H1 (cell line): ENCODE results near the gene BEST2. TPM values are rescaled to one million over a fixed set of nuclear protein-coding genes. Genes with fewer than 3 reads are reported as not detected.

Experiments used
- CTCF ChIA-PET: fragments of 300-600 bp; sonication (Branson Sonifier 250); formaldehyde crosslinking; loops from one replicate; lab custom pipeline; 2021; ENCODE audit not compliant: partially characterized antibody; lab: Charles Lee
- POLR2A ChIA-PET: fragments of 300-600 bp; sonication (Branson Sonifier 250); formaldehyde crosslinking; loops from one replicate; lab custom pipeline; 2021; ENCODE audit warnings: inconsistent platforms; ENCODE audit not compliant: partially characterized antibody; lab: Charles Lee
- DNase-seq, 2 experiments: peaks; one replicate each; pipeline versions ENCODE4 v3.0.0 to v3.0.0-alpha.2; 2010 to 2022; ENCODE audit warnings: low spot score in 2 of 2, low read depth in 1 of 2, mixed read lengths in 1 of 2
- FAIRE-seq: peaks from 2 replicates; lab custom pipeline; 2011; peaks lifted over from hg19 to GRCh38; lab: Jason Lieb, UNC
- H2AFZ ChIP-seq: 2 replicates; pipeline ENCODE4 v1.8.1; 2012; ENCODE audit warnings: low read length, inconsistent platforms
- H2AK5ac ChIP-seq: 2 replicates; pipeline ENCODE4 v1.6.1; 2013; ENCODE audit warnings: low read depth, low read length
- H2BK120ac ChIP-seq: replicated peaks from 2 replicates; pipeline ENCODE3; 2013; ENCODE audit warnings: low read depth, low read length, inconsistent platforms
- H2BK12ac ChIP-seq: 2 replicates; pipeline ENCODE4 v1.6.1; 2013; ENCODE audit warnings: low read depth, low read length
- H2BK15ac ChIP-seq: 2 replicates; pipeline ENCODE4 v1.6.1; 2013; ENCODE audit warnings: low read length
- H2BK20ac ChIP-seq: 2 replicates; pipeline ENCODE4 v1.6.1; 2013; ENCODE audit warnings: low read length
- H2BK5ac ChIP-seq: 2 replicates; pipeline ENCODE4 v1.6.1; 2013; ENCODE audit warnings: low read depth, low read length
- H3K14ac ChIP-seq: 2 replicates; pipeline ENCODE4 v1.6.1; 2013; ENCODE audit warnings: inconsistent platforms; ENCODE audit not compliant: insufficient read length
- H3K18ac ChIP-seq: 2 replicates; pipeline ENCODE4 v1.6.1; 2013; ENCODE audit warnings: low read length; ENCODE audit errors: extremely low read depth
- H3K23ac ChIP-seq: 2 replicates; pipeline ENCODE4 v1.6.1; 2013; ENCODE audit warnings: inconsistent platforms; ENCODE audit not compliant: insufficient read length
- H3K23me2 ChIP-seq: 2 replicates; pipeline ENCODE4 v1.6.1; 2013; ENCODE audit warnings: low read depth, low read length
- H3K27ac ChIP-seq: 2 replicates; pipeline ENCODE4 v1.6.1; 2011; ENCODE audit warnings: low read depth, low read length, inconsistent platforms
- H3K27me3 ChIP-seq, 4 experiments: replicated peaks in 1 of 4; 1 replicate in 1 of 4; 2 replicates in 3 of 4; pipeline versions ENCODE4 v1.6.1 to v1.8.1; 2011 to 2013; ENCODE audit warnings: low read length in 3 of 4, mild to moderate bottlenecking in 3 of 4, inconsistent platforms in 2 of 4, mixed read lengths in 2 of 4, moderate library complexity in 1 of 4; ENCODE audit not compliant: control insufficient read depth in 3 of 4, insufficient read depth in 3 of 4; ENCODE audit errors: extremely low read depth in 1 of 4
- H3K36me3 ChIP-seq, 4 experiments: 2 replicates each; pipeline versions ENCODE4 v1.6.1 to v1.8.1; 2011 to 2013; ENCODE audit warnings: mild to moderate bottlenecking in 4 of 4, low read length in 3 of 4, moderate library complexity in 2 of 4, control low read depth in 1 of 4, inconsistent platforms in 1 of 4; ENCODE audit not compliant: insufficient read depth in 4 of 4, control insufficient read depth in 2 of 4
- H3K4ac ChIP-seq: replicated peaks from 2 replicates; pipeline ENCODE3; 2013; ENCODE audit warnings: low read length, low read depth, mixed read lengths, inconsistent platforms; ENCODE audit not compliant: insufficient read length
- H3K4me1 ChIP-seq, 4 experiments: replicated peaks in 1 of 4; 1 replicate in 1 of 4; 2 replicates in 3 of 4; pipeline versions ENCODE4 v1.6.1 to v1.8.1; 2011 to 2013; ENCODE audit warnings: low read length in 3 of 4, inconsistent platforms in 2 of 4, mixed read lengths in 1 of 4; ENCODE audit not compliant: insufficient read depth in 4 of 4, control insufficient read depth in 3 of 4
- H3K4me2 ChIP-seq, 2 experiments: 2 replicates each; pipeline versions ENCODE4 v1.6.1 to v1.8.1; 2011 to 2013; ENCODE audit warnings: low read depth in 2 of 2, low read length in 2 of 2, control low read depth in 1 of 2, inconsistent platforms in 1 of 2, mild to moderate bottlenecking in 1 of 2; ENCODE audit not compliant: insufficient read depth in 1 of 2
- H3K4me3 ChIP-seq, 4 experiments: fragments of 200-600, 300-600 bp in 1 of 4; sonication (generic), shearing (Covaris generic), sonication (Bioruptor Twin) in 1 of 4; 2 replicates each; pipeline versions ENCODE4 v1.5.1 to v1.8.1; 2011 to 2016; ENCODE audit warnings: low read length in 4 of 4, low read depth in 3 of 4, control low read depth in 2 of 4, inconsistent platforms in 2 of 4, mild to moderate bottlenecking in 2 of 4, mixed read lengths in 1 of 4, moderate library complexity in 1 of 4; ENCODE audit not compliant: insufficient read depth in 2 of 4; ENCODE audit errors: extremely low read depth in 1 of 4
- H3K56ac ChIP-seq: replicated peaks from 2 replicates; pipeline ENCODE3; 2013; ENCODE audit warnings: low read depth, mild to moderate bottlenecking, mixed read lengths, low read length, inconsistent platforms; ENCODE audit not compliant: insufficient read length
- H3K79me1 ChIP-seq: 2 replicates; pipeline ENCODE4 v1.6.1; 2013; ENCODE audit warnings: low read depth, low read length, control low read depth
- H3K79me2 ChIP-seq, 2 experiments: 2 replicates each; pipeline versions ENCODE4 v1.6.1 to v1.8.1; 2012 to 2013; ENCODE audit warnings: low read length in 2 of 2, mild to moderate bottlenecking in 2 of 2, inconsistent platforms in 1 of 2; ENCODE audit not compliant: insufficient read depth in 2 of 2, control insufficient read depth in 1 of 2
- H3K9ac ChIP-seq, 4 experiments: replicated peaks in 1 of 4; 1 replicate in 1 of 4; 2 replicates in 3 of 4; pipeline versions ENCODE4 v1.6.1 to v1.8.1; 2011 to 2013; ENCODE audit warnings: low read depth in 3 of 4, low read length in 3 of 4, control low read depth in 2 of 4, mild to moderate bottlenecking in 2 of 4, moderate library complexity in 2 of 4, inconsistent platforms in 1 of 4; ENCODE audit errors: extremely low read depth in 1 of 4
- H3K9me3 ChIP-seq, 2 experiments: 2 replicates each; pipeline versions ENCODE4 v1.6.1 to v1.8.1; 2012 to 2013; ENCODE audit warnings: mild to moderate bottlenecking in 2 of 2, moderate library complexity in 2 of 2, control low read depth in 1 of 2, inconsistent platforms in 1 of 2, low read depth in 1 of 2, low read length in 1 of 2, mixed read lengths in 1 of 2; ENCODE audit not compliant: insufficient read depth in 2 of 2
- H4K20me1 ChIP-seq, 2 experiments: replicated peaks in 1 of 2; 2 replicates each; pipeline versions ENCODE3 to v1.8.1; 2011 to 2013; ENCODE audit warnings: inconsistent platforms in 2 of 2, low read length in 2 of 2, mild to moderate bottlenecking in 1 of 2; ENCODE audit not compliant: insufficient read depth in 2 of 2, control insufficient read depth in 1 of 2
- H4K5ac ChIP-seq: 2 replicates; pipeline ENCODE4 v1.6.1; 2013; ENCODE audit warnings: low read length, low read depth, mixed read lengths, inconsistent platforms; ENCODE audit not compliant: insufficient read length
- H4K8ac ChIP-seq: 2 replicates; pipeline ENCODE4 v1.8.0; 2013; ENCODE audit warnings: mild to moderate bottlenecking, moderate library complexity, low read length, inconsistent platforms; ENCODE audit not compliant: insufficient read depth; ENCODE audit errors: extremely low read depth
- H4K91ac ChIP-seq: replicated peaks from 2 replicates; pipeline ENCODE3; 2013; ENCODE audit warnings: low read length, mixed read lengths, inconsistent platforms; ENCODE audit not compliant: insufficient read length
- POU5F1 ChIP-seq: IDR thresholded peaks from 2 replicates; pipeline ENCODE4 v1.6.1; 2011; ENCODE audit warnings: low read depth, mild to moderate bottlenecking, low read length, moderate library complexity
- SUZ12 ChIP-seq: fragments of 200-600 bp; sonication (generic); IDR thresholded peaks from 2 replicates; pipeline ENCODE4 v1.6.1; 2012; ENCODE audit warnings: mild to moderate bottlenecking, inconsistent platforms, low read length, moderate library complexity, mixed read lengths
- WGBS, 2 experiments: shearing (Covaris generic) in 1 of 2; methylation state at CpG; one replicate each; pipeline versions ENCODE4 v1.1.6 to v1.1.7; 2013 to 2015; ENCODE audit warnings: low lambda C conversion rate in 2 of 2, mixed read lengths in 2 of 2, inconsistent platforms in 1 of 2, low coverage in 1 of 2, missing lambda C conversion rate in 1 of 2; ENCODE audit not compliant: insufficient replicate concordance in 2 of 2, insufficient coverage in 1 of 2, insufficient read length in 1 of 2; ENCODE audit errors: extremely low coverage in 1 of 2, missing lambda C conversion rate in 1 of 2; 5-methylcytosine and 5-hydroxymethylcytosine counted together
- polyA plus RNA-seq, 7 experiments: library from polyadenylated mRNA; depleted of rRNA in 3 of 7; stranded (reverse) in 5 of 7; unstranded in 2 of 7; fragments of >200 nt in 5 of 7; fragments of 200-250 nt in 2 of 7; gene quantifications; 1 replicate in 5 of 7; 2 replicates in 1 of 7; 4 replicates in 1 of 7; pipeline versions ENCODE4 v1.2.1 to v1.2.3, GENCODE V29; 2011 to 2013; ENCODE audit warnings: missing spikeins in 2 of 7, mixed read lengths in 2 of 7
- total RNA-seq: library from RNA; stranded (reverse); fragmentation: NEBNext Ultra II Directional; extraction: Animal tissue kit (Norgen Biotek cat#: 25700); gene quantifications from 2 replicates; pipeline ENCODE4 v1.2.1, GENCODE V29; 2021

The BEST2 gene
- total and polyA plus RNA-seq, 2 of the 8 experiments (the other 6 are each of a cell fraction or from before 2014, with no cell fraction given): 4.6 to 7.3 TPM

- H3K4ac ChIP-seq: no peak overlapping the region
- no peak for TF ChIP-seq POU5F1
- no peak for TF ChIP-seq SUZ12
- H3K27ac ChIP-seq: no peak overlapping the region
- no peak overlapping the region for H3K9ac ChIP-seq
- 83% methylated on average over 5 of the region's 6 CpGs; no CpG with 5 or more reads in 1 of the 2 experiments for WGBS, 2 experiments
- no peak overlapping the region for H2BK12ac ChIP-seq
- FAIRE-seq (no peak), DNase-seq (no peak)
- H4K91ac ChIP-seq: no peak overlapping the region
- no peaks in the 10 kb centered on the region for H3K79me2 ChIP-seq
- H3K79me1 ChIP-seq: no peaks in the 10 kb centered on the region
- peaks cover 0 to 4% of the 10 kb centered on the region in 2 experiments for H4K20me1 ChIP-seq
- H4K8ac ChIP-seq: 0 out of 2 replicates have a peak overlapping the region, but pooled peaks have one; percentile 20
- no peak overlapping the region for H2BK20ac ChIP-seq
- no peak overlapping the region for H2AK5ac ChIP-seq
- H3K36me3 ChIP-seq: peaks cover 2 to 16% (median 12%) of the 10 kb centered on the region in 4 experiments; a peak in 6 of 8 replicates
- ChIA-PET CTCF (interaction anchor here (0.8 to 7.3 kb wide), 4 partner anchors 9 to 28 kb away, joined by 3 to 85 read pairs (median 4); partner anchors contain the start of gene HOOK2), POLR2A (interaction anchor here (1.4 to 10.3 kb wide), 6 partner anchors 10 to 45 kb away, joined by 3 to 104 read pairs (median 22); partner anchors contain the start of genes GET3, TNPO2 and TRIR)
- no peak overlapping the region for H2BK120ac ChIP-seq
- no peak overlapping the region for H3K14ac ChIP-seq
- H3K23me2 ChIP-seq: peaks cover 8% of the 10 kb centered on the region
- H4K5ac ChIP-seq: no peak overlapping the region
- no peak overlapping the region for H2BK5ac ChIP-seq
- H3K4me3 ChIP-seq: no peak overlapping the region
- H3K18ac ChIP-seq: no peak overlapping the region
- no peak overlapping the region for H3K56ac ChIP-seq
- no peaks in the 10 kb centered on the region for H3K9me3 ChIP-seq
- H3K27me3 ChIP-seq: no peaks in the 10 kb centered on the region; a peak in 3 of 7 replicates
- H2AFZ ChIP-seq: no peak overlapping the region
- peaks cover 0 to 10% (median 4%) of the 10 kb centered on the region in 4 experiments; a peak in 4 of 7 replicates for H3K4me1 ChIP-seq
- H3K23ac ChIP-seq: no peak overlapping the region
- H2BK15ac ChIP-seq: no peak overlapping the region
- H3K4me2 ChIP-seq: no peak overlapping the region
Measured at GRCh38 chr19:12748489-12748888, 3.1 kb upstream of the BEST2 start.
